ENCODE measurements around the gene XRCC3.

DNA sequence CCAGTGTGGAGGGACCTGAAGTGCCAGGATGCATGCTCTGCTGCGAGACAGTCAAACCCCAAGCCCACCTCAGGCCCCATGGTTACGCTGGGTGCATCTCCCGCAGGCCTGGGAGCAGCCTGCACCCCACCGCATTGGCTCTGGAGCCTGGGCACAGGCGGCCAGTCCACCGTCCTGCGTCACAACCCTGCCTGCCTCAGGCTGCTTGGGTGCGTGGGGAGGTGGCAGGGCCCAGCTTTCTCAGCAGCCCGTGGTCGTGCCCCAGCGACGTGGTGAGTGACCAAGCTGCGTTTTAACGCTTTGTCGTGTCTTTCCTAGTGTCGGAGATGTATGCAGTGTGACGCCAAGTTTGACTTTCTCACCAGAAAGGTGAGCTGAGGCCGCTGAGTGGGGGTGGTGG lies 11.2 kb upstream of the XRCC3 start:
- no peak for TF ChIP-seq CTCF (IDR thresholded peaks at IDR 0.05; ENCODE audit: poor library complexity)
- TF ChIP-seq EZH2 (IDR thresholded peaks at IDR 0.05; ENCODE audit: borderline replicate concordance) = no peak
